Neural cell (in vitro differentiated cells): ENCODE results near the gene OR52W1. TPM values are rescaled to one million over a fixed set of nuclear protein-coding genes. Genes with fewer than 3 reads are reported as not detected.

Experiments used
- H2AFZ ChIP-seq: fragments of 200-600, 300-800 bp; sonication (generic), shearing (Covaris generic); 2 replicates; pipeline ENCODE4 v1.6.0; 2014; ENCODE audit warnings: low read depth, mild to moderate bottlenecking, antibody characterized with exemption, low read length, moderate library complexity
- H3F3A ChIP-seq: fragments of 200-600 bp; shearing (Covaris generic); 2 replicates; pipeline ENCODE4 v1.6.1; 2016; ENCODE audit warnings: mild to moderate bottlenecking, moderate library complexity, mixed read lengths, antibody characterized with exemption, low read length; ENCODE audit not compliant: insufficient read depth, poor library complexity, severe bottlenecking
- H3K27ac ChIP-seq: fragments of 200-600, 300-800 bp; sonication (generic), shearing (Covaris generic); 2 replicates; pipeline ENCODE4 v1.5.1; 2014; ENCODE audit warnings: mild to moderate bottlenecking, low read length, moderate library complexity
- H3K27me3 ChIP-seq: fragments of 300-800, 200-600 bp; sonication (generic), shearing (Covaris generic); 2 replicates; pipeline ENCODE4 v1.6.0; 2014; ENCODE audit warnings: mild to moderate bottlenecking, low read depth, low read length, moderate library complexity; ENCODE audit not compliant: insufficient read depth
- H3K36me3 ChIP-seq: fragments of 300-800, 200-600 bp; sonication (generic), shearing (Covaris generic); 2 replicates; pipeline ENCODE4 v1.5.1; 2014; ENCODE audit warnings: mild to moderate bottlenecking, antibody characterized with exemption, low read length, moderate library complexity; ENCODE audit not compliant: insufficient read depth
- H3K4me2 ChIP-seq: fragments of 300-800, 200-600 bp; sonication (generic), shearing (Covaris generic); 2 replicates; pipeline ENCODE4 v1.6.0; 2014; ENCODE audit warnings: mild to moderate bottlenecking, low read length
- H3K4me3 ChIP-seq: fragments of 300-800, 200-600 bp; sonication (generic), shearing (Covaris generic); 2 replicates; pipeline ENCODE4 v1.5.1; 2014; ENCODE audit warnings: mild to moderate bottlenecking, low read length, moderate library complexity
- H3K79me2 ChIP-seq: fragments of 200-600 bp; shearing (Covaris generic); replicated peaks from 2 replicates; pipeline ENCODE4 v1.6.0; 2014; ENCODE audit warnings: mild to moderate bottlenecking, low read length, moderate library complexity; ENCODE audit not compliant: insufficient read depth
- H3K9ac ChIP-seq: fragments of 300-800, 200-600 bp; sonication (generic), shearing (Covaris generic); 2 replicates; pipeline ENCODE4 v1.6.1; 2016; ENCODE audit warnings: mild to moderate bottlenecking, low read length, mixed read lengths
- H3K9me2 ChIP-seq: fragments of 200-600 bp; shearing (Covaris generic); 2 replicates; pipeline ENCODE4 v1.6.1; 2016; ENCODE audit warnings: mild to moderate bottlenecking, low read length, mixed read lengths; ENCODE audit not compliant: insufficient read depth
- H3K9me3 ChIP-seq: fragments of 200-600, 300-800 bp; sonication (generic), shearing (Covaris generic); 2 replicates; pipeline ENCODE4 v1.6.1; 2016; ENCODE audit warnings: mild to moderate bottlenecking, mixed run types, low read length, moderate library complexity, mixed read lengths
- H4K20me1 ChIP-seq: fragments of 200-600 bp; shearing (Covaris generic); 2 replicates; pipeline ENCODE4 v1.6.1; 2016; ENCODE audit warnings: mild to moderate bottlenecking, mixed run types; ENCODE audit not compliant: insufficient read depth
- CTCF ChIP-seq: fragments of 450-650 bp; IDR thresholded peaks from 2 replicates; pipeline ENCODE4 v1.5.1; 2014; ENCODE audit warnings: antibody characterized with exemption, mild to moderate bottlenecking, moderate library complexity; ENCODE audit not compliant: poor library complexity, severe bottlenecking
- EP300 ChIP-seq: fragments of 450-650 bp; conservative IDR thresholded peaks from 2 replicates; pipeline ENCODE4 v1.6.1; 2014; ENCODE audit warnings: antibody characterized with exemption, mild to moderate bottlenecking, moderate library complexity; ENCODE audit not compliant: poor library complexity, severe bottlenecking
- EZH2 ChIP-seq: fragments of 200-600, 300-800 bp; shearing (Covaris generic), sonication (generic); IDR thresholded peaks from 2 replicates; pipeline ENCODE4 v1.6.1; 2014; ENCODE audit warnings: antibody characterized with exemption, low read length, borderline replicate concordance, mild to moderate bottlenecking; ENCODE audit not compliant: insufficient read depth, poor library complexity, severe bottlenecking
- MXI1 ChIP-seq: fragments of 450-650 bp; conservative IDR thresholded peaks from 2 replicates; pipeline ENCODE4 v1.6.1; 2014; ENCODE audit warnings: antibody characterized with exemption, mild to moderate bottlenecking; ENCODE audit not compliant: poor library complexity, severe bottlenecking
- POLR2AphosphoS5 ChIP-seq: IDR thresholded peaks from 2 replicates; pipeline ENCODE4 v1.6.1; 2012
- RAD21 ChIP-seq: fragments of 450-650 bp; conservative IDR thresholded peaks from 2 replicates; pipeline ENCODE4 v1.6.1; 2014; ENCODE audit warnings: antibody characterized with exemption, mild to moderate bottlenecking, moderate library complexity
- REST ChIP-seq: IDR thresholded peaks from 2 replicates; pipeline ENCODE4 v1.6.1; 2012; ENCODE audit warnings: borderline replicate concordance
- SMC3 ChIP-seq: fragments of 450-650 bp; conservative IDR thresholded peaks from 2 replicates; pipeline ENCODE4 v1.6.1; 2014; ENCODE audit warnings: antibody characterized with exemption, mild to moderate bottlenecking, moderate library complexity; ENCODE audit not compliant: poor library complexity
- TAF1 ChIP-seq: IDR thresholded peaks from 2 replicates; pipeline ENCODE4 v1.6.1; 2012; ENCODE audit warnings: low read depth
- polyA plus RNA-seq: library from polyadenylated mRNA; depleted of rRNA; stranded (reverse); fragments of >200 nt; gene quantifications from 2 replicates; pipeline ENCODE4 v1.2.3, GENCODE V29; 2014

OR52W1 gene
- polyA plus RNA-seq, 1 donor from 2014 or later: not detected

GRCh38 chr11:6234387-6235107 lies 35.5 kb downstream of the OR52W1 start, which contains the start of gene FHIP1B:
Gene FHIP1B (minus strand): TSS chr11:6234636. CDS start chr11:6224516, 10,120 bp downstream.
- Histone ChIP-seq H3K9ac (peak within 1 kb of the TSS; percentile 77), H4K20me1 (no peaks in the 10 kb centered on the region), H3K36me3 (no peaks in the 10 kb centered on the region), H3K9me2 (no peaks in the 10 kb centered on the region), H3K27ac (peak within 1 kb of the TSS; percentile 77), H3K79me2 (peaks cover 44% of the 10 kb centered on the region), H3K4me3 (peak within 1 kb of the TSS; percentile 70), H3F3A (no peaks in the 10 kb centered on the region), H3K27me3 (no peaks in the 10 kb centered on the region), H3K9me3 (no peaks in the 10 kb centered on the region), H3K4me2 (peak within 1 kb of the TSS; percentile 92), H2AFZ (peak within 1 kb of the TSS; percentile 84)
- TF ChIP-seq TAF1 (peak; percentile 91), MXI1 (peak; percentile 94), SMC3 (peak; percentile 44), RAD21 (peak; percentile 42), EZH2 (no peak), EP300 (no peak), REST (peak; percentile 74), CTCF (peak; percentile 13), POLR2AphosphoS5 (peak; percentile 92)

GRCh38 chr11:6237266-6237665 lies 38.2 kb downstream of the OR52W1 start:
- Histone ChIP-seq H3K4me2 (no peak overlapping the region), H3K27ac (no peak overlapping the region), H3K4me3 (no peak overlapping the region), H3K27me3 (no peaks in the 10 kb centered on the region), H4K20me1 (no peaks in the 10 kb centered on the region), H3F3A (no peaks in the 10 kb centered on the region), H3K9me3 (no peaks in the 10 kb centered on the region), H3K9ac (no peak overlapping the region), H3K9me2 (no peaks in the 10 kb centered on the region), H3K36me3 (no peaks in the 10 kb centered on the region), H3K79me2 (peaks cover 20% of the 10 kb centered on the region), H2AFZ (no peak overlapping the region)
- no peak for TF ChIP-seq REST
- TF ChIP-seq POLR2AphosphoS5: no peak
- no peak for TF ChIP-seq SMC3
- no peak for TF ChIP-seq MXI1
- no peak for TF ChIP-seq TAF1
- TF ChIP-seq EP300: no peak
- TF ChIP-seq EZH2: no peak
- no peak for TF ChIP-seq CTCF
- no peak for TF ChIP-seq RAD21
